Inflammatory macrophage treated with lipopolysaccharide for 4 hours (primary cell): ENCODE results near the gene PPRC1.

Experiments
- DNase-seq: peaks from one replicate; pipeline ENCODE4 v3.0.0-alpha.2; 2020

Gene PPRC1

GRCh38 chr10:102150970-102151773 is 18.3 kb downstream of the PPRC1 start:
- no peak for DNase-seq

GRCh38 chr10:102151774-102152544 is 19.1 kb downstream of the PPRC1 start, which contains the start of gene NOLC1:
Gene NOLC1, plus strand, starts transcription at chr10:102152389. Its CDS starts 22 bp downstream, at chr10:102152411.
- peak; percentile 96 for DNase-seq

- DNase-seq = peak; percentile 29
These were observed 19.7 kb downstream of the PPRC1 start for GRCh38 chr10:102152545-102152890.

GRCh38 chr10:102153093-102153620 is 20.3 kb downstream of the PPRC1 start:
- peak; percentile 12 for DNase-seq

GRCh38 chr10:102154466-102155116 is 21.8 kb downstream of the PPRC1 start:
- no peak for DNase-seq

- DNase-seq = no peak
These were observed 24.4 kb downstream of the PPRC1 start for GRCh38 chr10:102157224-102157623.

- no peak for DNase-seq
These were observed 26.3 kb downstream of the PPRC1 start for GRCh38 chr10:102159051-102159597.

GRCh38 chr10:102159831-102160230 is 27.0 kb downstream of the PPRC1 start:
- no peak for DNase-seq

GRCh38 chr10:102163342-102163989 is 30.6 kb downstream of the PPRC1 start:
- DNase-seq = no peak

GRCh38 chr10:102167861-102168260 is 35.0 kb downstream of the PPRC1 start:
- DNase-seq = no peak

- no peak for DNase-seq
These were observed 37.8 kb downstream of the PPRC1 start for GRCh38 chr10:102170602-102171001.

- DNase-seq = no peak
These were observed 39.4 kb downstream of the PPRC1 start for GRCh38 chr10:102172288-102172687.

GRCh38 chr10:102175415-102175814 is 42.6 kb downstream of the PPRC1 start:
- DNase-seq = no peak

- no peak for DNase-seq
These were observed 51.8 kb downstream of the PPRC1 start for GRCh38 chr10:102184606-102185005.

GRCh38 chr10:102185272-102185671 is 52.4 kb downstream of the PPRC1 start:
- no peak for DNase-seq

- peak; percentile 22 for DNase-seq
These were observed 53.1 kb downstream of the PPRC1 start for GRCh38 chr10:102185811-102186527.

GRCh38 chr10:102188298-102188940 is 55.6 kb downstream of the PPRC1 start:
- DNase-seq = no peak

- DNase-seq = peak; percentile 85
These were observed 56.4 kb downstream of the PPRC1 start for GRCh38 chr10:102188941-102189898.

GRCh38 chr10:102191956-102192355 is 59.1 kb downstream of the PPRC1 start:
- DNase-seq = no peak

- DNase-seq = peak; percentile 37
These were observed 62.5 kb downstream of the PPRC1 start for GRCh38 chr10:102195296-102195870.
